NCI-H2081 treated with DMSO at 0.1 percent for 48 hours (cell line): ENCODE measurements around the gene CD96.

Experiments
- DNase-seq: peaks from one replicate; lab custom pipeline; 2025; lab: John Stamatoyannopoulos, UW

Gene CD96

GRCh38 chr3:111566844-111567243 is 24.8 kb downstream of the CD96 start:
- DNase-seq: no peak

DNA sequence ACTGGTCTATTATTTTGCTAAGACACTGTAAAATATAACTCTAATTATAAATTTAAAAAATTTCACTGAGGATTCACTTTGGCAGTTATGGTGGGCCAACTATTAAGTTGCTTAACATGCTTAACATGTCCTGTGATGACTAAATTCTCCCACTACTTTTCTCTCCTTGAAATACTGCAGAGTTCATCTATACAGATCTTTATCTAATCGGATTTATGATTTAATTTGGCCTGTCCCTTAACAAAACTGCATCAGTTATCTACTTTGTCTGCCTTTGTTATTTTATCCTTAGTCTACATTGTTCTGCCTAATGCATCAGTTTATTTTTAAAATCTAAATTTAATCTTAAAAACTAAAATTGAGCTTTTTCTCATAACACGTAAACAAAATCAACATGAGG is 26.4 kb downstream of the CD96 start:
- DNase-seq: no peak

DNA sequence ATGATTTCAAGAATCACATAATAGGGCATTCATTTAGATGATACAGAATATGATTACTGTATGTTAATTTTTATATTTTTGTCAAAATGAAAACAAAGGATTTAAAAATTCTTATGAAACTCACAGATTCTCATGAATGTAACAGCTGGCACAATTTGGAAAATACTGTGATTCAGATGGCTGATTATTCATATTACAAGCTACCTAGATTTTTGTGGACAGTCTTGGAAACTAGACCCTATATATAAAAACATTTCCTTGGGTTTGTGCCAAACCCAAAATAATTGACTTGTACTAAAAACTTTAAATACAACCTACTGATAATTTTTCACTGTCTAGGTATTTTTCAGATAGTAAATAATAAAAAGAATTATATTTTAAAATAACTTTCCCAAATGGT is 26.9 kb downstream of the CD96 start:
- no peak for DNase-seq

DNA sequence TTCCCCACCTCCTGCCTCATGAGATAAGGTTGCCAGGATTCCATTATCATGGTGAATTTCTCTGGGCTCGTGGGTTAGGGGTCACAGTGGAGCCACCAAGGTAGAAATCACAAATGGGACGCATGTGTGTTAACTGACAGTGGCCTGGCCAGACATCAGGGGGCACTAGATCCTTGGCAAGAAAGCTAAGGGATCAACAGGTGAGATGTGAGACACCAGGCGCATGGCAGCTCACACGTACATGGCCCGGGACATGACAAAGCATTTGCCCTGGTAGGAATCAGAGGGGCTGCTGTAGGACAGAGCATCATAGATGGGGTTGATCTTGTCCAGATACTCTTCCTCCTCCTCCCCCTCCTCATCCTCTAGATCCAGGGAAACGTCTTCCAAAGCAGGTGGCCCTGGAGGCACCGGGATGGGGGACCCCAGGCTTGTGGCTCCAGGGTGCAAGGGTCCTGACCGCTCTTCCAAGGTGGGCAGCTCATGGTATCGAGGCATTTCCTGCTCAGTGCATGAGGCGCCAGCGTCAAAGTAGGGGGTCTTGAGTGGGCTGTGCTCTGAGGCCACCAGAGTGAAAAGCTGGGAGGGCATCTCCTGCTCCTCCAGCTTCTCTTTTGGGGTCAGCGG is 28.5 kb downstream of the CD96 start:
- no peak for DNase-seq

- no peak for DNase-seq
Measured at GRCh38 chr3:111571282-111571681, 29.3 kb downstream of the CD96 start.

GRCh38 chr3:111571907-111572460 is 30.0 kb downstream of the CD96 start:
- no peak for DNase-seq

DNA sequence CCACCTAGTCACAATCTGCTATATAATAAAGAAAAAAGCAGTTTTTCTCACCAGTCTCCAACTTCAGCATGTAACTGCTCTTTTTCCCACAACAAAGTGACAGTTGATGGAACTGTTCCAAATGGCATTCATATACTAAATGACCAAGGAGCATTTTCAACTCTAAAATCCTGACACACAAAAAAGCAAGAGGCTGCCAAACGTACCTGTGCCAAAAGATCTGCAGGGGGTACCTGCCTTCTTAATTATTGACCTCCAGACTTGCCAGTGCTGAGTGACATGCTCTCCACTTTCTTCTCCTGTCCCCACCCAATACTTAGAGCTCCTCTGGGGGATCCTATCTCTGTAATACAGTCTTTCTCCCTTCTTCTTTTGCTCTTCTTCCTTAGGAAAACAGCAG is 35.1 kb downstream of the CD96 start:
- no peak for DNase-seq

DNA sequence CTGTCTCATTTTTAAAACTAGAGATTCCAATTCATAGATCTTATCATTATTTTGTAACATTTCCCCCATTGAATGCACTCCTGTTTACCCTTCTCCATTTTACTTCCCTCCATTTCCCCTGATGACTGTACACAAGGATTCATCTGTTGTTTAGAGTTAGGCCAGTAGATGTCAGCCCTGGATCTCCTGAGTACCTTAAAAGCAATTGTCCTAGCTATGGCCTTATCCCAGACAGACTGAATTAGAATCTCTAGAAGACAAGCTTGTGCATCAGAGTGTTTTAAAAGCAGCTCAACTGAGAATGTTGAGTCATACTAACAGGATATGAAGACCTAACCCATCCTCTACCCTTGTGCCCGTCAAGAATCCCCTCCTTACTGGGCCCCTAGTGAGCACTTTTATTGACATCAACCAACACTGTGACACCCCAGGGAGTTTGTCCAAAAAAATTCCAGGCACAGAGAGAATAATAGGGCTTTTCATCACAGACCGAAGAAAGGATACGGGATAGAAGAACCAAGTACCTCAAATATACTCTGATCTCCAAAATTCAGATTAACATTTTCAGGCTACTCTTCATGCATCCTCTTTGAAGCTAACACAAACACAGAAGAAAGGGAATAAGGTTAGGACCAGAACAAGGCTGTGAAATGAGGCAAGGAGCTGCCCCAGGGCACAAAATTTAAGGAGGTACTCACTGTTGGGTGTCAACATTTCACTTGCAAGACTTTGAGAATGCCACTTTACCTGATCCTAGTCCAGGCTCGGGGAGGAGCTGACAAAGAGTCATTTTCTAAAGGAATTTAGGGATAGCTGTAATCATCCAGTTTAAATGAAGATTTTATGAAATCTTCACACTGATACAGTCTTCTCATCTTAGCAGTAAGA is 36.0 kb downstream of the CD96 start:
- DNase-seq: no peak

- no peak for DNase-seq
Measured at GRCh38 chr3:111578867-111579266, 36.9 kb downstream of the CD96 start.

GRCh38 chr3:111579495-111579894 is 37.5 kb downstream of the CD96 start:
- no peak for DNase-seq

- DNase-seq: no peak
Measured at GRCh38 chr3:111581403-111582119, 39.6 kb downstream of the CD96 start.

DNA sequence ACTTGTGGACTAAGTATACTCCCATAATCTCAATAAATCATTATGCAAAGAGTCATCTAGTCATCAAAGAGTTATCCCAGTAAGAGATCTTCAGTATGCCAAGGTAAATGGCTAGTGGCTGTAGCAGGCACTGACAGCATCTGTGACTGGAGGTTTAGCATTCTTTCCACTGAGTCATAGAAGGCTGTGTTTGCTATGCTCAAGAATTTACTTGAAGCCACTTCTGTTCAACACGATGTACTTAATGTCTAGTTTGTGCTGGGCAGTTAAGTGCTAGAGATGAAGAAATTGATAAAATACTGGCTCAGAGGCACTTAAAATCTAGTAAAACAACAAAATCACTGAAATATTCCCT is 40.1 kb downstream of the CD96 start:
- no peak for DNase-seq

DNA sequence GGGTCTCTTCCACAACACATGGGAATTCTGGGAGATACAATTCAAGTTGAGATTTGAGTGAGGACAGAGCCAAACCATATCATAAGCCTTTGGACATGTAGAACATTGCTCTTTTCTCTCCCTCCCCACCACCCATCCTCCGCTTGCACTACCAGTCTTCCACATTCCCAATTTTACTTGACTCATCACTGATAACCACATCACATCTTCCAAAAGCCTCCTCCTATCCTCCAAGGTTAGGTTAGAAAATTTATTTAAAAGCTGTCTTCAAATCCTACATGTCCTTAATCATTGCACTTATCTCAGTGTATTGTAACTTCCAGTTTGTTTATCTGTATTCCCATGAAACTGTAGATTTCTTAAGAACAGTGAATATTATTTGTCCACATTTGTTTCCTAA is 42.7 kb downstream of the CD96 start:
- DNase-seq: no peak

DNA sequence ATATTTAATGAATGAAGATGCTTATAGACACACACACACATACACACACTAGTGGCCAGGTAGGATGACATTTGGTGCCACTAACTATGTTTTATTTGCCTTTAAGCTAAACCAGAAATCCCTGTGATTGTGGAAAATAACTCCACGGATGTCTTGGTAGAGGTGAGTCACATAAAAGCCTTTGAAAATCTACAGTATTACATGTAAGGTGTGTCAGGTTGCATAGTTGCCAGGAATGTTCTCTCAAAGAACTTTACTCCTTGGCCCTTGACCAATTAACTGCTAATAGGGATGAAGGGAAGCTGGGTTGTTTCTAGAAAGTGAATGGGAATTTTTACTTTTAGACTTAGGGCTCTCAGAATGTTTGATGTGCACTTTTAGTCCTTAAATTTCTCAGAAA is 43.2 kb downstream of the CD96 start:
- no peak for DNase-seq

DNA sequence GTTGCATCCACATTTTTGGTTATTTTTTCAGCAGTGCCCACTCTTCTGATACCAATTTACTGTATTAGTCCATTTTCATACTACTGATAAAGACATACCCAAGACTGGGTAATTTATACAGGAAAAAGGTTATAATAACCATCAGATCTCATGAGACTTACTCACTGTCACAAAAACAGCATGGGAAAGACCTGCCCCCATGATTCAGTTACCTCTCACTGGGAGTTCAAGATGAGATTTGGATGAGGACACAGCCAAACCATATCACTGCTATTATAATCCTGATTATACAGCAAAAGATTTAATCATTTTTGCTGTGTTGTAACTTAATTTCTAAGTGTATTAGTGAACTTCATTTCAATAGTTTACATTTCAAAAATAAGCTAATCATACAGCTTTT is 46.5 kb downstream of the CD96 start:
- DNase-seq: no peak

- DNase-seq: no peak
Measured at GRCh38 chr3:111589303-111590142, 47.5 kb downstream of the CD96 start.

GRCh38 chr3:111590143-111590491 is 48.1 kb downstream of the CD96 start:
- DNase-seq: no peak

- DNase-seq: no peak
Measured at GRCh38 chr3:111591555-111591954, 49.6 kb downstream of the CD96 start.

- no peak for DNase-seq
Measured at GRCh38 chr3:111592143-111592542, 50.1 kb downstream of the CD96 start.

DNA sequence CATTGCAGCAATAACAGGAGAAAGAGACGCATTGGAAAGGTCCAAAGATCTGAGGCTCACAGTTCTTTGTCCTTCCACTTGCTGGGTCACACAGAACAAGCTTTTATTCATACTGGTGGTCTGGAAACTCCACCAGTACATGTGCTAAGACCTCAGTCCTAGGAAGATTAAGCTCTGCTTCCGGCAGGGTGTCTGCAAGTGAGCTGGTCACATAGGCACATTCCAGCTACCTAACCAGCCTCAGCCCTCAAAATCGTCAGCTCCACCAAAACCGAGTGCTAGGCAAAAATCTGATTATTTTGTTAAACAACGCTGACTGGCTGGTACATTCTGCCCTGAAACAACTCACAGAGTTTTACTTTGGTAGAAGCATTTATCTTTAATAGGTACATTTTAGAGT is 50.9 kb downstream of the CD96 start:
- DNase-seq: no peak

- no peak for DNase-seq
Measured at GRCh38 chr3:111593666-111594065, 51.7 kb downstream of the CD96 start.

- DNase-seq: no peak
Measured at GRCh38 chr3:111594205-111594604, 52.2 kb downstream of the CD96 start.
